Activated CD4-positive, alpha-beta T cell treated with anti-CD3 and anti-CD28 coated beads for 4 hours (primary cell): Measurements from ENCODE around the gene ZNF652.
A peak's percentile ranks its signal among the peaks of the same experiment; 100 is the strongest.

Experiments
- DNase-seq, 2 donors: peaks; one replicate each; pipeline ENCODE4 v3.0.0-alpha.2; 2020

ZNF652 gene

GRCh38 chr17:49361902-49362722 is at the start of gene ZNF652:
Gene ZNF652 (minus strand): TSS chr17:49362250. CDS start chr17:49317725, 44,525 bp downstream.
- peak; percentile 95 to 96 for DNase-seq

DNA sequence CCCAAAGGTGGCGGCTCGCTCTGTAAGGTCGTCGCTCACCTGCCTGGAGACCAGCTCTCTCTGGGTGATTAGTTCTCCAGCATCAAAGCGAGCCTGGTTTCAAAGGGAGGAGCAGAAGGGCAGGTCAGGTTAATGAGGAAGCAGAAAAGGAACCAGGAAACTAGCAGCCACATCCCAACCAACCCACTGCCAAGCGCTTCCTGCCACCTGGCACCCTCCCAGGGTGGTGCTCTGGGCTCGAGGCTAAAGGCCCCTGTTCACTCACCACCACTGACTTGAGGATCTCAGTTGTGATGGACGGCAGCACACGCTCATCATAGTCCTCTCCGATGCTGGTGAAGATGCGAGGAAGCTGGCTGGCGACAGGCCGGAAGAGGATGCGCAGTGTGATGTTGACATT is 47.0 kb upstream of the ZNF652 start:
- no peak for DNase-seq

GRCh38 chr17:49407981-49408501 is 46.0 kb upstream of the ZNF652 start:
- DNase-seq = peak; percentile 75 to 84

DNA sequence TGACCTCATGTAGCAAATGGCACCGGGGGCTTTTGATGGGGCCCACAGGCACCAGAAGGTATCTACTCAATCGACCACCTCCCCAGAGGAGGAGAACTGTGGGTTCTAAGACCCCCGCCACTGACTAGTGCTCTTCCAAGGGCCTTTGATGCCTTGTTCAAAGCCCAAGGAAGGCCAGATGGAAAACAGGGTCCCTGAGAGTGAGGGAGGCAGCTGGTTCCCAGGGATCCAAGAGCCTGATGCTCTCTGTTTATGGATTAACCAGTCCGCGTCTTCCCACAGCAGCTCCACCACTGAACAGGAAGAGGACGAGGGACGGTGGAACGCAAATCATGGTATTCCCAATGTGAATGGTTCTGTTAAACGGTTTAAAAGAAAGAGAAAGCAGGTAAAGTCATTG is 45.0 kb upstream of the ZNF652 start:
- DNase-seq = no peak

GRCh38 chr17:49406421-49407061 is 44.5 kb upstream of the ZNF652 start:
- no peak for DNase-seq

GRCh38 chr17:49404906-49405305 is 42.9 kb upstream of the ZNF652 start:
- no peak for DNase-seq

DNA sequence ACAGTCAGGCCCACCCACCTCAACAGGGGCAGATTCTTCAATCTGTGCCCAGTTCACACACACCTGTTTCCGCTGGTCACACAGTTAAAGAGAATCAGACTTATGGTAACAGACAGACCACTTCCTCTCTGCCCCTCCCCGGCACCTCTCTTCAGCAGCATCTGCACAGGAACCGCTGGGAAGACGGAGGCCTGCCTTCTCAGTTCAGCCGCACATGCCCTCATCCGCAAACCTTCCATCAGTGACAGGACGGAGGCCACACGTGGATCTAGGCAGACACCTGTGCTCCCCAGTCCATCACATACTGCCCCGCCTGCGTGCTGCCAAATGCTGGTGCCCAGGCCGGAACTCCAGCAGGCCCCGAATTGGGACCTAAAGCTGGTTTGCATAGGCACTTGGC is 42.3 kb upstream of the ZNF652 start:
- no peak for DNase-seq

GRCh38 chr17:49403514-49404289 is 41.7 kb upstream of the ZNF652 start:
- DNase-seq = no peak

- DNase-seq = no peak
These were observed 40.7 kb upstream of the ZNF652 start for GRCh38 chr17:49402706-49403105.

- no peak for DNase-seq
These were observed 40.0 kb upstream of the ZNF652 start for GRCh38 chr17:49401971-49402611.

- no peak for DNase-seq
These were observed 37.9 kb upstream of the ZNF652 start for GRCh38 chr17:49399995-49400394.

DNA sequence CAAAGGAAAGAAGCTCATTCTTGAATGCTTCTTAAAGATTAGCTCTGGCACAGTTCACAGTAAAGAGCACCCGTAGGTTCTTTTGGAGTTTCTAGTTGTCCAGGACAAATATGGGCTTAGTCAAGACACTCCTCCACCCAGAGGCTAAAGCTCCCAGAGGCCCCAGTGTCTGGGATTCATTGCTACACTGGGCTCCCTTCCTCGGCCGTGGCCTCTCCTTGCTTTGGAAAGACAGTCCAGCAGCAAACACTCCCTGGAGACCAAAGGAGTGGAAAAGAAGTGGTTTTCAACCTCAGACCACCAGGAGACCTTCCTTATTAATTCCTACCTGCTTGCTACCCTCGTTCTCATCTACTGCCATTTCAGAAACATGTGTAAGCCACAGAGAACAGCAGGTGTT is 35.5 kb upstream of the ZNF652 start:
- DNase-seq = no peak

GRCh38 chr17:49393491-49394255 is 31.6 kb upstream of the ZNF652 start:
- no peak for DNase-seq

GRCh38 chr17:49390548-49391324 is 28.7 kb upstream of the ZNF652 start:
- no peak for DNase-seq

DNA sequence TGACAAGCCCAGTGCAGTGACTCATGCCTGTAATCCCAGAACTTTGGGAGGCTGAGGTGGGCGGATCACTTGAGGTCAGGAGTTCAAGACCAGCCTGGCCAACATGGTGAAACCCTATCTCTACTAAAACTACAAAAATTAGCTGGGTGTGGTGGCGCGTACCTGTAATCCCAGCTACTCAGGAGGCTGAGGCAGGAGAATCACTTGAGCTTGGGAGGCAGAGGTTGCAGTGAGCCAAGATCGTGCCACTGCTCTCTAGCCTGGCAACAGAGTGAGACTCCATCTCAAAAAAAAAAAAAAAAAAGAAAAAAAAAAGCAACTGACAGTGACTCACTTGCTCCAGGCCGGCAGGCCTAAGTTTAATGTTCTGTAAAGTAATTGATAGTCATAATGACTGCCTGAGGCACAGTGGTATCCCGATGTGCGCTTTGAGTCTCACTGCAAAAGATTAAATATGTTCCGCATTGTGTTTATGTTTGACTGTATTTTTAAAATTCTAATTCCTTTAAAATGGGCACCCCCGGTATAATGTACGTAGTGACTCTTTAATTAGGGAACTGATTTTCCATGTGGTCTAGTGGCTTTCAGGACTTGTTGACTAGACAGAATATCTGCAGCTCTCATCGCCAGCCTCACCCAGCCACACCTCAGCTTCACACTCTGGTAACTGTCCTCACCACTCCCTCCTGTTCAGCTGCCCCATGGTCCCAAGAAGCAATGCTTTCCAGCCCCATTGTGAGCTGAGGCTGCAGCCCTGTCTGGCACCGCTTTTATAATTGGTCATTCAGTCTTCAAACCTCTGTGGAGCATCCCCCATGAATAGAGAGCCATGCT is 27.7 kb upstream of the ZNF652 start:
- DNase-seq = peak; percentile 28 to 39

DNA sequence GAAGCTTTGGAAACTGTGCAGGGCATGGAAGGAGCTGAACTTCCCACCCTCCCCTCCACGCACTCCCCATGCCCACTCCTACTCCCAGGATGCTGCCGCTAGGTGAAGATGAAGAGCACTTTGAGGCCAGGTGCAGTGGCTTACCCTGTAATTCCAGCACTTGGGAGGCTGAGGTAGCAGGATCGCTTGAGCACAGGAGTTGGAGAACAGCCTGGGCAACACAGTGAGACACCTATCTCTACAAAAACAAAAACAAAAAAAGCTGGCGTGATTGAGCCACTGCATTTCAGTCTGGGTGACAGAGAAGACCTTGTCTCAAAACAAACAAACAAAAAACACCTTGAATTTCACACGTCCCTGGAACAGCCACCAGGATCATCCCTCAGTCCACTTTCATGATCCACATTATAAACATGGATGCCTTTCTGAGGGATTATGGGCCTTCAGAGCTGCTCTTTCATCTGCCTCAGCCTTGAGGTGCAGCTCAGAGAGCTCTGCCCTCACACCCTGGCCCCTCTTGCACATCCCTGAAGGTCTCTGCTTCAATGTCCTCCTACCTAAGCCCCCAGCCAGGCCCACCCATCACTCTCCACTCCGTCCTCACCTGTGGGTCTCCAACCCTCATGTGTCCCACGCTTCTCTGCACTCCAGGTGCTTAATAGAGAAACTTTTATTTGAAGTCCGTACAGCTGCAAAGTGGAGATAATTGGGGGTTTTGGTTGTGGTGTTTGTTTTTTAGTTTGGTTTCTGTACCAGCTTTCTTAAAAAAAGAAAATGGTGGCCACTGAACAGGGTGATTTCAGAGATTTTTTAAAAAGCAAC is 26.9 kb upstream of the ZNF652 start:
- no peak for DNase-seq

- peak in 1 of 2 donors; percentile 16 for DNase-seq
These were observed 26.2 kb upstream of the ZNF652 start for GRCh38 chr17:49388290-49388640.

GRCh38 chr17:49387498-49388289 is 25.6 kb upstream of the ZNF652 start:
- DNase-seq = no peak

DNA sequence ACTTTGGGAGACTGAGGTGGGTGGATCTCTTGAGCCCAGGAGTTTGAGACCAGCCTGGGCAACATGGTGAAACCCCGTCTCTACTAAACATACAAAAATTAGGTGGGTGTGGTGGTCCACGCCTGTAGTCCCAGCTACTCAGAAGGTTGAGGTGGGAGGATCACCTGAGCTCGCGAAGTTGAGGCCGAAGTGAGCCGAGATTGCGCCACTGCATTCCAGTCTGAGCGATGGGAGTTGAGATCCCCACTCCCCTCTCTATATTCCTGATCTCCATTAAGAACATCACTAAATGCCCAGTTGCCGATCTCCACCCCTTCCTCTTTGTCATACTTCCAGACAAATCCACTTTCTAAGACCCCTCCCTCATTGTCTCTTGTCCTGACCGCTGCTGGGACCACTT is 24.3 kb upstream of the ZNF652 start:
- DNase-seq = no peak
